Measurements from ENCODE around the gene LY6G6F. TPM values are rescaled to one million over a fixed set of nuclear protein-coding genes. Genes with fewer than 3 reads are reported as not detected.

Gene LY6G6F
- total and polyA plus RNA-seq, 2 of the 13 experiments (the other 11 are each of a cell fraction or from before 2014, with no cell fraction given): not detected

- H3K4me1 ChIP-seq (ENCODE audit: insufficient read depth, low read length): peaks cover 4% of the 10 kb centered on the region; the same call in 1 of the 2 replicates
- no peaks in the 10 kb centered on the region for H3K9me3 ChIP-seq (ENCODE audit: low read length)
- FAIRE-seq (no peak), DNase-seq (ENCODE audit: low spot score) (no peak), ATAC-seq (peak; percentile 6)
- H3K36me3 ChIP-seq (replicated peaks in 1 of 2; ENCODE audit: control insufficient read depth in 1 of 2, insufficient read depth in 2 of 2, low read length in 2 of 2): peaks cover 0 to 6% of the 10 kb centered on the region in 2 experiments; a peak in 2 of 5 replicates
- no peaks in the 10 kb centered on the region for H3K79me2 ChIP-seq (ENCODE audit: insufficient read depth, low read length)
- H4K20me1 ChIP-seq (ENCODE audit: insufficient read depth, low read length): no peaks in the 10 kb centered on the region
- no peak overlapping the region for H3K4me2 ChIP-seq (ENCODE audit: low read depth, low read length)
- H2AFZ ChIP-seq (ENCODE audit: low read length): no peak overlapping the region
- BruUV-seq (replicated peaks): no TSS peak
- intact Hi-C loops (cut with micrococcal nuclease; ENCODE audit: unreplicated experiment): no loop called here
- peaks cover 0 to 29% of the 10 kb centered on the region in 2 experiments; a peak in 4 of 5 replicates for H3K27me3 ChIP-seq (ENCODE audit: control insufficient read depth in 1 of 2, insufficient read depth in 2 of 2, low read length in 2 of 2)
- H3K9ac ChIP-seq (ENCODE audit: insufficient read depth, low read depth, low read length): no peak overlapping the region
- H3K4me3 ChIP-seq (replicated peaks in 1 of 3; ENCODE audit: insufficient read depth in 1 of 3, low read depth in 2 of 3, low read length in 3 of 3): no peak overlapping the region
- in situ Hi-C loops (cut with HindIII; ENCODE audit: extremely low pct_ligation_motif_present, low pct_unique_long_range_greater_than_20kb): no loop called here
- CTCF ChIA-PET (ENCODE audit: low intra/inter-chr PET ratio, low total read pairs): no interaction called here
- WGBS (ENCODE audit: low lambda C conversion rate): 81% methylated on average over 24 of the region's 25 CpGs
- no peak for TF ChIP-seq ZBTB43 (CRISPR knock-in tag; conservative IDR thresholded peaks at IDR 0.05)
- TF ChIP-seq AGO2 (optimal IDR thresholded peaks at IDR 0.05; ENCODE audit: low read depth, low read length): peak; percentile 43
- 0 out of 2 replicates have a peak, but pooled peaks have one; percentile 23 for TF ChIP-seq RBFOX2 (IDR thresholded peaks at IDR 0.05; ENCODE audit: low read depth, low read length)
- no peak for TF ChIP-seq WIZ (CRISPR knock-in tag; IDR thresholded peaks at IDR 0.05)
- peak; percentile 48 for TF ChIP-seq AGO1 (IDR thresholded peaks at IDR 0.05; ENCODE audit: low read depth, low read length, poor library complexity, severe bottlenecking)
- TF ChIP-seq FOSL2 (CRISPR knock-in tag; IDR thresholded peaks at IDR 0.05): no peak
- POLR2A ChIA-PET: interaction anchor here (0.8 to 3.4 kb wide), 6 partner anchors 9 to 103 kb away, joined by 3 to 20 read pairs (median 8); partner anchors contain the start of genes ABHD16A, CLIC1, HSPA1B and LY6G6D
- no peak overlapping the region for H3K27ac ChIP-seq (ENCODE audit: extremely low read length, insufficient read depth, low read length)
These were observed 17.5 kb downstream of the LY6G6F start for GRCh38 chr6:31723980-31724691.
